Measurements from ENCODE around the gene SLC6A11. TPM values are rescaled to one million over a fixed set of nuclear protein-coding genes. Genes with fewer than 3 reads are reported as not detected.

SLC6A11 gene
- total RNA-seq, 1 experiment from 2014 or later = not detected

DNA sequence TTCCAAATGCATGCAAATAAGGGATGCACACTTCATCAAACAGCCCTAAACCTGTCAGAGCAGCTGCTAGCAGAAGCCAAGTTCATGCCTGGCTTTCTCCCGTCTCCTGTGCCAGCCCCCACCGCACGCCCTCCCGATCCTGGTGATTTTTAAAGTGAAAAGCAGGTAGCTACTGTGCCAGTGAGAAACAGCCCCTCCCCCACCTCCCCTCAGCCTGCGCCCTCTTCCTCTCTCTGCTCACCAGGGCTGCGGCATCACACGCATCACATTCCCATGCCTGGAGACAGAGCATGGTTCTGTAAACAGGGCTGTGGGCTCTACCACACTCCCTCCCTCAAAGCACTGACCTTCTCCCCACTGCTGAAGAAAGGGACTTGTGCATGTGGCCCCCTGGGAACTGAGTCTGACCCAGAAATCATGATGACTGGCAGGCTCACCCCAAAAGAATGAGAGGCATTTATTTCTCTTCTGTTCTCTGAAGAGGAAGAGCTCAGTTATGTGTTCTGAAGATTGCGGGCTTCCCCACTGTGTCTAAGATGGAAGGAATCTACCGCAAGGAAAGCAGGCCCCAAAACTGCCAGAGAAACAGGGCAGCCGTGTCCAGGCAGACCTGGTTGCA lies 162.0 kb downstream of the SLC6A11 start:
- H3K27me3 ChIP-seq (ENCODE audit: low read length) = no peaks in the 10 kb centered on the region

DNA sequence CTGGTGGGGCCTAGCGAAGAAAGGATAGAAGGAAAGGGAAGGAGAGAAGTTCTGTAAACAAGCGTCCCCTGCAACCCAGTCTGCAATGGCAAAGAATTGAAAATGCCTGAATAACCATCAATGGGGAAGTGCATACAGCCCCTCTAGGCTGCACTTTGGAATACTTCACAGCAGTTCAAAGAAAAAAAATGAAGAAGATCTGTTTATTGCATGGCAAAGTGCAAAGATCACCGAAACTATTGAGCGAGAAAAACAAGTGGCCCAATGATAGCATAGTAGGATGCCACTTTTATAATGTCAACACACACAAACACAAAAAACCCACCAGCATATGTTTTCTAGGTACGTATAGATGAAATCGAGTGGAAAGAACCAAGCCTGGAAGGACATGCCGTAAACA lies 162.9 kb downstream of the SLC6A11 start:
- no peak overlapping the region for H3K4me3 ChIP-seq (ENCODE audit: low read length)

More for the DNA sequence above, 162.0 kb downstream of the SLC6A11 start:
- Histone ChIP-seq H3K27ac (ENCODE audit: low read length) (no peak overlapping the region), H3K9me2 (replicated peaks; ENCODE audit: insufficient read depth, low read length) (no peaks in the 10 kb centered on the region), H3K9me3 (ENCODE audit: low read length) (no peaks in the 10 kb centered on the region; the same call in 1 of the 2 replicates), H3K9ac (ENCODE audit: low read length) (no peak overlapping the region), H4K20me1 (ENCODE audit: insufficient read depth, low read depth, low read length) (no peaks in the 10 kb centered on the region), H3K4me2 (ENCODE audit: low read depth, low read length, poor library complexity, severe bottlenecking) (no peak overlapping the region), H3K36me3 (ENCODE audit: insufficient read depth, low read length) (no peaks in the 10 kb centered on the region), H3K79me2 (ENCODE audit: low read length) (no peaks in the 10 kb centered on the region), H2AFZ (ENCODE audit: low read length) (no peak overlapping the region), H3K4me1 (ENCODE audit: low read length) (no peaks in the 10 kb centered on the region), H3K4me3 (ENCODE audit: low read length) (no peak overlapping the region)
- no peak for DNase-seq

DNA sequence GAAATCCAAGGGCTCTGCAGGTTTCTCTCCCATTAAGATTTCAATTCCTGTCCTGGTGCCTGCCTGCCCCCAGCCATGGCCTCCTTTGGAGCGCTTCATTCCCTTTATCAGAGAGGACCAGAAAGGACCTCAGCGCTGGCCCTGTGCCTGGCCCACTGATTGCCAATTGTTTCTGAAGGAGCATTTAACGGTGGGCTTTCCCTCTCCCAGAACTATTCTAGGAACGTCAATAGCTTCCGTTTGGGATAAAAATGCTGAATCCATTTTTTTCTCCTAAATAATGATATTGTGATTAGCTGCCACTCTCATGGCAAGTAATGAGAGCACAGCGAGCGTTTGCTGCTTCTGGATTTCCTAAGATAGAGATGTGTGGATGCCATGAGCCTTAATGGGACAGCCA lies 164.3 kb downstream of the SLC6A11 start:
- no peaks in the 10 kb centered on the region for H3K9me2 ChIP-seq (replicated peaks; ENCODE audit: insufficient read depth, low read length)
- H3K27me3 ChIP-seq (ENCODE audit: low read length) = no peaks in the 10 kb centered on the region
- H3K4me2 ChIP-seq (ENCODE audit: low read depth, low read length, poor library complexity, severe bottlenecking) = no peak overlapping the region
- H2AFZ ChIP-seq (ENCODE audit: low read length) = no peak overlapping the region
- no peak for DNase-seq
- H3K9me3 ChIP-seq (ENCODE audit: low read length) = no peaks in the 10 kb centered on the region; the same call in 1 of the 2 replicates
- H3K9ac ChIP-seq (ENCODE audit: low read length) = no peak overlapping the region
- H3K4me1 ChIP-seq (ENCODE audit: low read length) = no peaks in the 10 kb centered on the region
- H3K79me2 ChIP-seq (ENCODE audit: low read length) = no peaks in the 10 kb centered on the region
- H3K4me3 ChIP-seq (ENCODE audit: low read length) = no peak overlapping the region
- H4K20me1 ChIP-seq (ENCODE audit: insufficient read depth, low read depth, low read length) = no peaks in the 10 kb centered on the region
- H3K36me3 ChIP-seq (ENCODE audit: insufficient read depth, low read length) = no peaks in the 10 kb centered on the region
- no peak overlapping the region for H3K27ac ChIP-seq (ENCODE audit: low read length)

More for the DNA sequence above, 162.9 kb downstream of the SLC6A11 start:
- Histone ChIP-seq H3K36me3 (ENCODE audit: insufficient read depth, low read length) (no peaks in the 10 kb centered on the region), H3K9me3 (ENCODE audit: low read length) (no peaks in the 10 kb centered on the region; the same call in 1 of the 2 replicates), H2AFZ (ENCODE audit: low read length) (no peak overlapping the region), H3K79me2 (ENCODE audit: low read length) (no peaks in the 10 kb centered on the region), H3K4me2 (ENCODE audit: low read depth, low read length, poor library complexity, severe bottlenecking) (no peak overlapping the region), H3K27me3 (ENCODE audit: low read length) (no peaks in the 10 kb centered on the region), H3K9ac (ENCODE audit: low read length) (no peak overlapping the region), H3K9me2 (replicated peaks; ENCODE audit: insufficient read depth, low read length) (no peaks in the 10 kb centered on the region), H3K27ac (ENCODE audit: low read length) (no peak overlapping the region), H3K4me1 (ENCODE audit: low read length) (no peaks in the 10 kb centered on the region), H4K20me1 (ENCODE audit: insufficient read depth, low read depth, low read length) (no peaks in the 10 kb centered on the region)
- DNase-seq = no peak

DNA sequence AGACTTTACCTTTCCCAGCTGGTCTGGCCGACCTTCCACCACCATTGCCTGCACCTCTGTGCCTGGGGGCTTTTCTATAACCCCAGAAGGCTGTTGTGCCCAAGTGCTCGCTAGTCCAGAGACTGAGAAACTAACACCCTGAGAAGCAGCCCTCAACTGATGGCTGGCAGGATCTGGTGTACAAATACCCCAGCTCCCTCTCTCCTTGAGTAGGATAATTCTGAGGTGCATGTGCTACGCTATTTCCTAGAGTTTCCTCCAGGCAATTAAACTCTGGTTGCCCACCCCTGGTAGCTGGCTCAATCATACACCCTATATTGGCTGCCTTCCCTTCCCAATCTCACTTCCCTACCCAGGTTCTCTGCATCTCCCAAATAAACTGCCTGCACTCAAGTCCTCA lies 165.0 kb downstream of the SLC6A11 start:
- no peak for DNase-seq

DNA sequence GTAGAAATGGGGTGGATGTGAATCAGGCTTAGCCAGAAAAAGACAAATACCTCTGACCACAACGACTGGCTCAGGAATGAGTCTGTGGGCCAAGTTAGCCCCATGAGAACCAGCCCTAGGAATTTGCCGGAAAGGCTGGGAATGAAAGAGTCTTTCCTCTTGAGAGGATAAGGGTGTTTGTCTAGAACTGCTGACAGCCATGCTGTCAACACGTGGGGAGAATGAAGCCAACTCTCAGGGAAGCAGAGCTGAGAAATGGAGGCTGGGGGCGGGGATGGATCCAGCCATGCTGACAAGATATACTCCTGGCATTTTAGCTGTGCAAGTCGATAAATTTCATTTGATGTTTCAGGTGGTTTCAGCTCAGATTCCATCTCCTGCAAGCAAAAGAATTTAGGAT lies 165.9 kb downstream of the SLC6A11 start:
- H3K4me2 ChIP-seq (ENCODE audit: low read depth, low read length, poor library complexity, severe bottlenecking) = no peak overlapping the region
- H3K9me3 ChIP-seq (ENCODE audit: low read length) = no peaks in the 10 kb centered on the region
- H2AFZ ChIP-seq (ENCODE audit: low read length) = no peak overlapping the region
- H3K27me3 ChIP-seq (ENCODE audit: low read length) = no peaks in the 10 kb centered on the region
- H3K79me2 ChIP-seq (ENCODE audit: low read length) = no peaks in the 10 kb centered on the region
- H3K9me2 ChIP-seq (replicated peaks; ENCODE audit: insufficient read depth, low read length) = no peaks in the 10 kb centered on the region
- H3K9ac ChIP-seq (ENCODE audit: low read length) = no peak overlapping the region
- H3K4me3 ChIP-seq (ENCODE audit: low read length) = no peak overlapping the region
- H3K27ac ChIP-seq (ENCODE audit: low read length) = no peak overlapping the region
- H3K4me1 ChIP-seq (ENCODE audit: low read length) = no peaks in the 10 kb centered on the region
- no peaks in the 10 kb centered on the region for H3K36me3 ChIP-seq (ENCODE audit: insufficient read depth, low read length)
- H4K20me1 ChIP-seq (ENCODE audit: insufficient read depth, low read depth, low read length) = no peaks in the 10 kb centered on the region
- DNase-seq = no peak

More for the DNA sequence above, 165.0 kb downstream of the SLC6A11 start:
- Histone ChIP-seq H3K36me3 (ENCODE audit: insufficient read depth, low read length) (no peaks in the 10 kb centered on the region), H3K9me2 (replicated peaks; ENCODE audit: insufficient read depth, low read length) (no peaks in the 10 kb centered on the region), H4K20me1 (ENCODE audit: insufficient read depth, low read depth, low read length) (no peaks in the 10 kb centered on the region), H2AFZ (ENCODE audit: low read length) (no peak overlapping the region), H3K9me3 (ENCODE audit: low read length) (no peaks in the 10 kb centered on the region; the same call in 1 of the 2 replicates), H3K27me3 (ENCODE audit: low read length) (no peaks in the 10 kb centered on the region), H3K4me2 (ENCODE audit: low read depth, low read length, poor library complexity, severe bottlenecking) (no peak overlapping the region), H3K4me1 (ENCODE audit: low read length) (no peaks in the 10 kb centered on the region), H3K4me3 (ENCODE audit: low read length) (no peak overlapping the region), H3K9ac (ENCODE audit: low read length) (no peak overlapping the region), H3K79me2 (ENCODE audit: low read length) (no peaks in the 10 kb centered on the region), H3K27ac (ENCODE audit: low read length) (no peak overlapping the region)

DNA sequence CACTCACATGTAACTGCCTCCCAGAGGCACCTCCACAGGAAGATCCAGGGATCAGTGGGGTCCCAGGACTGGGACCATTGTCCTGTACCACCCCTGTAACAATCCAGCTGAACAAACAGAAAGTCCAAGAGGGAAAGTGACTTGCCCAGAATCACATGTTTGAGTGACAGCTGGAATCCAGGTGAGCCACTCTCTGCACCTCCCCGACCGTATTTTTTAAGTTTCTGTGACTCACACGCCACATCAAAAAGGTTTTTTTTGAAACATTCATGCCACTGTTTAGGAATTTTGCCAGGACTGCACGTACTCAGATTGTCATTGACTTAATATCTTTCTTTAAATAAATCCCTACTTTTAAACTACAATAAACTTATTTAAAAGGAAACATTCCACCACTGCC lies 166.8 kb downstream of the SLC6A11 start:
- Histone ChIP-seq H3K79me2 (ENCODE audit: low read length) (no peaks in the 10 kb centered on the region), H3K27ac (ENCODE audit: low read length) (no peak overlapping the region), H3K27me3 (ENCODE audit: low read length) (no peaks in the 10 kb centered on the region), H3K36me3 (ENCODE audit: insufficient read depth, low read length) (no peaks in the 10 kb centered on the region), H2AFZ (ENCODE audit: low read length) (no peak overlapping the region), H3K9ac (ENCODE audit: low read length) (no peak overlapping the region), H3K9me3 (ENCODE audit: low read length) (no peaks in the 10 kb centered on the region), H3K4me1 (ENCODE audit: low read length) (no peaks in the 10 kb centered on the region), H3K4me2 (ENCODE audit: low read depth, low read length, poor library complexity, severe bottlenecking) (no peak overlapping the region), H3K4me3 (ENCODE audit: low read length) (no peak overlapping the region), H3K9me2 (replicated peaks; ENCODE audit: insufficient read depth, low read length) (no peaks in the 10 kb centered on the region), H4K20me1 (ENCODE audit: insufficient read depth, low read depth, low read length) (no peaks in the 10 kb centered on the region)
- DNase-seq = no peak

DNA sequence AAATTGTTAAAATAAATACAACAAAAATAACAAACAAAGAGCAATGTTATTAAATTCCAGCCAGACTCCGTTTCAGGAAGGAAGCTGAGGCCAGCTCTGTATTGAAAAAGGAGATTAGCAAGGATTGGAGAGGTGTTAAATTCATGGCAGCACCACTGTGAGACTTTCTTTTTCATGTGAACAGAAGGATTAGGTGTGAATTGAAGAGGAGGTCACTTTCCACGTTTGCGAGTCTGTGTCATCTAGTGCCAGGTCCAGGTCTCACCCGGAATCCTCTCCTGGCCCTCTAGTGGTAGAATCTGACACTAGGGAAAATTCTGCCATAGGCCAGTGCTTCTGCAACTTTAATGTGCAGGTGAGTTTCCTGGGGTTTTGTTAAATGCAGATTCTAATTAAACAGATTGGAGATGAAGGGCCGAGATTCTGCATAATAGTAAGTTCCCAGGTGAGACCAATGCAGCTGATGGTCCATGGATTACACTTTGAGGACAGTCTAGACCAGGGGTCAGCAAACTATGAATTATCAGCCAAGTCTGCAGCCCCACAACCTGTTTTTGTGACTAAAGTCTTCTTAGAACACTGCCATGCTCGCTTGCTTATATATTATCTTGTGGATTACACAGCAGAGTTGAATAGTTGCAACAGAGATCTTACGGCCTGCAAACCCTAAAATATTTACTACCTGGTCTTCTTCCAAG lies 167.3 kb downstream of the SLC6A11 start:
- Histone ChIP-seq H3K4me1 (ENCODE audit: low read length) (no peaks in the 10 kb centered on the region), H2AFZ (ENCODE audit: low read length) (no peak overlapping the region), H3K9me3 (ENCODE audit: low read length) (no peaks in the 10 kb centered on the region), H3K36me3 (ENCODE audit: insufficient read depth, low read length) (no peaks in the 10 kb centered on the region), H3K9me2 (replicated peaks; ENCODE audit: insufficient read depth, low read length) (no peaks in the 10 kb centered on the region), H3K27me3 (ENCODE audit: low read length) (no peaks in the 10 kb centered on the region), H3K4me3 (ENCODE audit: low read length) (no peak overlapping the region), H3K27ac (ENCODE audit: low read length) (no peak overlapping the region), H3K9ac (ENCODE audit: low read length) (no peak overlapping the region), H3K79me2 (ENCODE audit: low read length) (no peaks in the 10 kb centered on the region), H4K20me1 (ENCODE audit: insufficient read depth, low read depth, low read length) (no peaks in the 10 kb centered on the region), H3K4me2 (ENCODE audit: low read depth, low read length, poor library complexity, severe bottlenecking) (no peak overlapping the region)
- peak; percentile 72 for DNase-seq

DNA sequence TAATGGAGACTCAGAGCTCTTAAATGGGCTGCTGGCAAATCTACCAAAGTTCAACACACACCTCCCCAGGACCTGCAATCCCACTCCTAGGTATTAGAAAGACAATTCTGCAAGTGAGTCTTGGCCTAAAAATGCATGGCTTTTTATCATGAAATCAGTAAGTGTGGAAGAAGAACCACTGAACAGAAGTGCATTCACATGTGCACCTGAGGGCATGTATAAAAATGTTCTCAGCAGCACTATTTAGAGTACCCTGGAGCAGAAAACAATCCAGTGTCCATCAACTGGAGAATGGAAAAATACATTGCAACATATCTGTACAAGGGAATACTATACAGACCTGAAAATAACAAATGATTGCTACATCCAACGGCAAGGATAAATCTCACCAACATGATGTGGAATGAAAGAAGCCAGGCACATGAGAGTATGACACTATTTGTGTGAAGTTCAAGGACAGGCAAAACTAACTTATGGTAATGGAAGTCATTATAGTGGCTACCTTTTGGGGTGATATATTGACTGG lies 168.4 kb downstream of the SLC6A11 start:
- no peaks in the 10 kb centered on the region for H3K36me3 ChIP-seq (ENCODE audit: insufficient read depth, low read length)
- no peaks in the 10 kb centered on the region for H3K27me3 ChIP-seq (ENCODE audit: low read length)
- no peaks in the 10 kb centered on the region for H4K20me1 ChIP-seq (ENCODE audit: insufficient read depth, low read depth, low read length)
- no peaks in the 10 kb centered on the region for H3K9me2 ChIP-seq (replicated peaks; ENCODE audit: insufficient read depth, low read length)
- no peaks in the 10 kb centered on the region for H3K79me2 ChIP-seq (ENCODE audit: low read length)
- H3K9me3 ChIP-seq (ENCODE audit: low read length) = no peaks in the 10 kb centered on the region
- H3K9ac ChIP-seq (ENCODE audit: low read length) = no peak overlapping the region
- no peak overlapping the region for H3K4me2 ChIP-seq (ENCODE audit: low read depth, low read length, poor library complexity, severe bottlenecking)
- no peak overlapping the region for H3K27ac ChIP-seq (ENCODE audit: low read length)
- H3K4me1 ChIP-seq (ENCODE audit: low read length) = no peaks in the 10 kb centered on the region
- no peak overlapping the region for H2AFZ ChIP-seq (ENCODE audit: low read length)
- DNase-seq = no peak
- H3K4me3 ChIP-seq (ENCODE audit: low read length) = no peak overlapping the region

All from Karpas-422 (cell line).